Activated effector memory CD4-positive, alpha-beta T cell treated with Interleukin-2 at 50 U/mL for 16 hours (primary cell): ENCODE measurements around the gene NUDCD2.

Experiments used
- DNase-seq: peaks from one replicate; pipeline ENCODE4 v3.0.0-alpha.2; 2020

The NUDCD2 gene

GRCh38 chr5:163459819-163460561 is at the start of gene NUDCD2:
TSS of gene NUDCD2 (minus strand) at chr5:163460102. CDS start at chr5:163460050, 52 bp downstream.
- DNase-seq, result peak; percentile 89

DNA sequence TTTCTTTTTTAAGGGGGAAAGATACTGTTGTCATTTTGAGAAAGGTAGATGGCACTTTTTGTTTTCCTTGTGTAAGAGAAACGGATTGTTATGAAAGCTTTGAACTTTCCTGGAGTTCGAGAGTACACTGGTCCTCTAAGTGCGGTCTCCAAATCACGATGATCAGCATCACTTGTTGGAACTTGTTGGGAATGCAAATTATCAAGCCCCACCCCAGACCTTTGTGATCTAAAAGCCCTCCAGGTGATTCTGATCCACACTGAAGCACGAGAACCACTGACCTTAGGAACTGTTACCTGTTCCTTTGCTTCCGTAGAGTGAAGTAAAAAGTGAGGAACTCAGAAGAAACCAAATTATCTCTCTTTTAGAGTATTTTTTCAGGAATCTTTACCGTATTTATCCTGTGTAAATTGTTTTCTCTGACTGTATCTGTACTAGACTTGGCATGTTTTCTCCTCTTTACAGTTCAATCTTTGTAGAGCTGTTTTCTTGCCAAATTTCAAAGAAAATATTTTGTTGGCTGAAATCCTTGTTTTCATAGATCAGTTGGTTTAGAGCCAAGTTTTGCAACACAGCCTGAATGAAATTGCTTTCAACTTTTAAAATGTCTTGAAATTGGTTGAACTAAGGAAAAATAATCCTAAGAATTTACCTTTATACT is 49.5 kb upstream of the NUDCD2 start:
- no peak for DNase-seq

DNA sequence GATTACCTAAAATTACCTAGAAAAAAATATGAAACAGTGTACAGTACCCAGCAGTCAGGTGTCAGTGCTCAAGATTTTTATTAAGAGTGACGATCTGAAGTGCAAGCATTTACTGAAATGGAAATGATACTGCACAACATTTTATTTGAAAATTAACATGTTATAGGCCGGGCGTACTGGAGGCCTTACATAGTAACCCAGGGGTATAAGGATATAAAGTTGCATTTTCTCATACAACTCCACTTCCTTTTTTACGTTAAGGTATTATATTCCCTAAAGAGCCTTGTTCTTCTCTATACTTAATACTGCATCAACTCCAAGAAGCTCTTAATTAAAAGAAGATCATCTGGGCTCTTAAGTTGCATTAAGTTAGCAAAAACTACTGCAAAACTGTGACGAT is 48.9 kb upstream of the NUDCD2 start:
- DNase-seq, result no peak

- DNase-seq, result no peak
Observed at GRCh38 chr5:163506726-163507125, 46.8 kb upstream of the NUDCD2 start.

GRCh38 chr5:163506095-163506457 is 46.2 kb upstream of the NUDCD2 start:
- no peak for DNase-seq

- DNase-seq, result peak; percentile 94
Observed at GRCh38 chr5:163505368-163506094, 45.6 kb upstream of the NUDCD2 start, which contains the start of gene MAT2B. TSS of gene MAT2B (plus strand) at chr5:163505619. CDS start at chr5:163505687, 68 bp downstream.

DNA sequence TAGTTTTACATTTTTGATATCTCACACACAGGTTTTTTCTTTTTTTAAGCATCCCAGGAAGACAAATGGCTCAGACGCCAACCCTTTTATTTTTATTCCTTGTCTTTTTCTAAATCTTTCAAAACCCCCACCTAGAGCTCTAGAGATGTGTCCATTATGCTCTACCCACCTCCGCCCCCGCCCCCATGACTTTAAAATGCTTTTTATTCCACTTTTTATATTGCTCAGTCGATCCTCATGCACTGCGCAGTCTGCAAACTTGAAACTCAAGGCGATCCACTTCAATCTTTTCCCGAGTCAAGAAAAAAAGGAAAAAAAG is 45.1 kb upstream of the NUDCD2 start:
- no peak for DNase-seq

GRCh38 chr5:163504079-163504931 is 44.4 kb upstream of the NUDCD2 start:
- peak; percentile 27 for DNase-seq

DNA sequence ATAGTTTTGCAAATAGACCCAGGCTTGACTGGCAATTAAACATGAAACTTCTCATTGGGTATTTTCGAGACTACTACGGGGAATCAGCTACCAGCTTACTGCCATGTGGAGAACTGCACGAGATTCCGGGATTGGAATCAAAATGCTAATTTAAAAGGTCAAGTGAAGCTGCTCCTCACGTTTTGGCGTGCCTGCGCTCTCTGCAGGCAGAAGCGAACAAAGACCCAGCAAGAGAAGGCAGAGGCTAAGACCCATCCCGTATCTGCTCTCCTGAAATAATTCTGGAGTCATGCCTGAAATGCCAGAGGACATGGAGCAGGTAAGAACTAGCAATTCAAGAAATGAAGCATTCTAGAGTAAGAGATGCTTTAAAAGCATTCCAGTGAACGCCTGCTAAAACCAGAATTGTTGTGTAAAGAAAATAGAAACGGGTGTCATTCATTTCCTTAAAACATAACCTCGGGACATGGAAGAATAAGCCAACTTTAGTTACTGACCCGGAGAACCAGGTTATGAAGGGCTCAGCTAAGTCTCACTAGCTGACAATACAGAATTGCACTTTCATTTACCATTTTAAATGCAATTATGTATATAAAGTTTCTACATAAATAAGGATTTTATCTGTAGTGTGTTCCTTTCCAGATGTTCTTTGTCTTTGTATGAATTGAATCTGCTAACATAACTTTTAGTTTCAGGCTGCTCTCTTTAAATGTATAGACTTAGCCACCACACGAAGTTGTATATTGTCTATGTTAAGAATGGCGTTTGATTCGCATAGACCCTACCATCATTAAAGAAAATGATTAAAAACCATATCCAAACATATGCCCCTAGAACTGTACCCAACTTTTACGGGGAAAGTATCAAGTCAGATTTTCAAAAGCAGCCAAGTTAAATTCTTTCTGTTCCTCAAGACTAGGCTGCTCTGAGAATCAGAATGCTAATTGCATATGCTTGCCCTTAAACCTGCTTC is 43.5 kb upstream of the NUDCD2 start:
- no peak for DNase-seq

DNA sequence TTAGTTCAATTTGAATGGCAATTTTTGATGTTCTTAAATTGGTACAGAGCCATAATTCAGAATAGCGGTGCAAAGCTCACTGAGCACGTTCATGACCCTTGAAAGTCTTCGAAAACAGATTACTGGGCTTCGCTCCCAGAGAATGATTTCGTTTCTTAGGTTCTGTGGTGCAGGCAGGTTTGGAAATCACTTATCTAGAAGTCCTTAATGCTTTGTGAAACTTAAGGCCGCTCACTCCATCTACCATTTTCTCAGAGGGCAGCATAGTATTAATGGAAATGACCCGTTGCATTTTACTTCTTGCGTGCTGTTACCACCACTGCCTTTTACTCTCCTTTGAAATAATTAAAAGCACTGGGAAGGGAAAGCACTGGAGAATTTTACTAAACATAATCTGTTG is 42.6 kb upstream of the NUDCD2 start:
- no peak for DNase-seq

DNA sequence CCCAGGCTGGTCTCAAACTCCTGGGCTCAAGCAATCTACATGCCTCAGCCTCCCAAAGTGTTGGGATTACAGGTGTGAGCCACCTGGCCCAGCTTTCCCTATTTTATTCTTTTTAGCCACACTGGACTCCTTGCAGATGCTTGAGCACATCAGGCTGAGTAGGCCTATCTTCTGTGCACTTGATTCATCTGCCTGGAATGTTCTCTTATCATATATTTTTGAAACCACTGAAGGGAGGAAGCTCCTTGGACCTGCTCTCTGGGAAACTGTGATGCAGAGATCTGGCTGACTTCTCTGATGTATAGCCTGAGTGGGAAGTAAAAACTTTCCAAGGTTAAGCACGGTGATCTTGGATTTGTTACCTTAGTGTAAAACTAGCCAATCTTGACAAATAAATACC is 39.0 kb upstream of the NUDCD2 start:
- no peak for DNase-seq

GRCh38 chr5:163497315-163497714 is 37.4 kb upstream of the NUDCD2 start:
- no peak for DNase-seq

DNA sequence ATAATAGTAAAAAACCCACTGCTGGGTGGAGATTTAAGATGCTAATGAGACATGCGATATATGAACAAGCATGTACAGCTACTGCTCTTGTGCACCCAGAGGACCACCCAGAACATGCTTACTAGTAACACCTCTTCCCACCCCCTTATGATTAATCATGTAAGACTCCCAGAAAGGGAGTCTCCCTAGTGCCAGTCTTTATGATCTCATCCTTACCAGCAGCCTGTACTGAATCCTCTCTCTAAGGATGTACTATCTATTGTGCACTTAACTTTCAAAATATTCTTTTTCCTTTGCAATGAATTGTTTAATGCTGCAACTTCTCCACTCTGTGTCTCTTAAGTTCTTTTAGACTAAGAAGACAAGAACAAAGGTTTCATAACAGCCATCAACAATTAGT is 36.4 kb upstream of the NUDCD2 start:
- DNase-seq, result no peak

- no peak for DNase-seq
Observed at GRCh38 chr5:163489745-163490075, 29.8 kb upstream of the NUDCD2 start.

GRCh38 chr5:163489055-163489744 is 29.3 kb upstream of the NUDCD2 start:
- DNase-seq, result no peak

- DNase-seq, result no peak
Observed at GRCh38 chr5:163478982-163479271, 19.0 kb upstream of the NUDCD2 start.

- no peak for DNase-seq
Observed at GRCh38 chr5:163478126-163478981, 18.5 kb upstream of the NUDCD2 start.

DNA sequence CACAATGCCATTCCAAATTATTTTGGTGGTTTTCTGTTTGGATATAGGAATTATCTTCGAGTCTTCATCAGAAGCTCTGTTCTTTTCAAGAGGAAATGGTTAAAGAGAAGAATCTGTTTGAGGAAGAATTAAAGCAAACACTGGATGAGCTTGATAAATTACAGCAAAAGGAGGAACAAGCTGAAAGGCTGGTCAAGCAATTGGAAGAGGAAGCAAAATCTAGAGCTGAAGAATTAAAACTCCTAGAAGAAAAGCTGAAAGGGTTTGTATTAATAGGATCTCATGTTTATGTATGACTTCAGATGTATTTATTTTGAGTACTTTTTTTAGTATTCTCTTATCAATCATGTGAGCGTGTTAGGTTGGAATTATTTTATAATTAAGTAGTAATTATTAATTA is 15.5 kb upstream of the NUDCD2 start:
- DNase-seq, result no peak

DNA sequence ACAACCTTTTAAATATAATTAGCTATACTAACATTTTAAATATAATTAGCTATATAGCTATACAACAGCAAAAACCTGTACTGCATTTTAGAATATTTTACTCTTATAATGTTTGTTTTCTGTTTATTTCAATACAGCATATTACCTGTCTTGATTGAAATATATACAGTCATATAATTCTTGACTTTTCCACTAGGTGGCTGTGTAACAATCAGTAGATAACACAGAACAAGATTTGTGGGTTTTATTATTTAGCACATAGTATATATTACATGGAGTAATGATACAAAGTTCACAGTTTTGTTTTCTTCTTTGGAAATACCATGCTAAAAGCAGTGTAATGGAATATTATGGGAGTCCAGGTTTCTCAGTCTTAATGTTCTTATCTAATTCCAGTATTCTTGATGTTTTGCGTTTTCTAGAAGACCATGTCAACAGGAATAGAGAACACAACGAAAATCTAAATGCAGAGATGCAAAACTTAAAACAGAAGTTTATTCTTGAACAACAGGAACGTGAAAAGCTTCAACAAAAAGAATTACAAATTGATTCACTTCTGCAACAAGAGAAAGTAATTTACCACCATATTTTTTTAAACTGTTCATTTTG is 13.8 kb upstream of the NUDCD2 start:
- DNase-seq, result no peak

- DNase-seq, result no peak
Observed at GRCh38 chr5:163467682-163468081, 7.8 kb upstream of the NUDCD2 start.
